HepG2 (cell line): Measurements from ENCODE around the gene MSI2. TPM values are rescaled to one million over a fixed set of nuclear protein-coding genes. Genes with fewer than 3 reads are reported as not detected.

Experiments used
- ATF7 ChIP-seq, 2 experiments: fragments of 450-650 bp in 1 of 2; sonication (generic) in 1 of 2; formaldehyde crosslinking in 1 of 2; IDR thresholded peaks; 2 replicates each; pipeline versions ENCODE4 v1.4.0 to v1.6.1; 2016 to 2020; ENCODE audit warnings: antibody characterized with exemption in 1 of 2, mild to moderate bottlenecking in 1 of 2, missing genetic modification reagents in 1 of 2
- HNRNPL ChIP-seq: fragments of 200-400 bp; formaldehyde crosslinking; IDR thresholded peaks from 2 replicates; pipeline ENCODE4 v1.6.1; 2017; ENCODE audit warnings: mild to moderate bottlenecking, low read depth, low read length
- NAIF1 ChIP-seq: sonication (generic); formaldehyde crosslinking; IDR thresholded peaks from 2 replicates; pipeline ENCODE4 v1.5.0; 2020; ENCODE audit warnings: mild to moderate bottlenecking, missing genetic modification reagents, borderline replicate concordance
- TBX2 ChIP-seq: sonication (generic); formaldehyde crosslinking; IDR thresholded peaks from 2 replicates; pipeline ENCODE4 v1.5.0; 2020; ENCODE audit warnings: missing genetic modification reagents, mild to moderate bottlenecking, borderline replicate concordance
- TGIF2 ChIP-seq: IDR thresholded peaks from 2 replicates; pipeline ENCODE4 v1.6.1; 2016; ENCODE audit warnings: control low read depth, missing compliant biosample characterization
- XRCC5 ChIP-seq: fragments of 200-400 bp; formaldehyde crosslinking; optimal IDR thresholded peaks from 2 replicates; pipeline ENCODE3; 2017; ENCODE audit warnings: mild to moderate bottlenecking, low read length
- ZNF101 ChIP-seq: sonication (generic); formaldehyde crosslinking; IDR thresholded peaks from 2 replicates; pipeline ENCODE4 v1.4.0; 2020; ENCODE audit warnings: mild to moderate bottlenecking, low read depth, missing genetic modification reagents, borderline replicate concordance
- ZNF260 ChIP-seq: sonication (generic); formaldehyde crosslinking; IDR thresholded peaks from 2 replicates; pipeline ENCODE4 v1.4.0; 2020; ENCODE audit warnings: missing genetic modification reagents, low read depth, mild to moderate bottlenecking, borderline replicate concordance
- ZNF891 ChIP-seq: sonication (generic); formaldehyde crosslinking; IDR thresholded peaks from 2 replicates; pipeline ENCODE4 v1.5.0; 2020; ENCODE audit warnings: mild to moderate bottlenecking, missing genetic modification reagents
- ZSCAN30 ChIP-seq: sonication (generic); formaldehyde crosslinking; IDR thresholded peaks from 2 replicates; pipeline ENCODE4 v1.5.0; 2020; ENCODE audit warnings: mild to moderate bottlenecking, missing genetic modification reagents
- polyA plus RNA-seq, 8 experiments: library from polyadenylated mRNA; depleted of rRNA in 3 of 8; stranded (reverse) in 7 of 8; unstranded in 1 of 8; fragments of >200 nt; fragmentation: Illumina TruSeq in 4 of 8; extraction: Trizol in 4 of 8; gene quantifications; 2 replicates each; pipeline versions ENCODE4 v1.2.1 to v1.2.3, GENCODE V29; 2011 to 2016; ENCODE audit warnings: low read depth in 4 of 8, missing spikeins in 1 of 8, mixed read lengths in 1 of 8; ENCODE audit not compliant: insufficient read depth in 1 of 8
- total RNA-seq, 5 experiments: library from RNA; depleted of rRNA; stranded (reverse); fragments of >200 nt; fragmentation: Illumina TruSeq; extraction: Trizol; gene quantifications; 2 replicates each; pipeline ENCODE4 v1.2.3, GENCODE V29; 2016; ENCODE audit warnings: low read depth in 1 of 5
- TF ChIP-seq, protein P1 (sequence below): IDR thresholded peaks from 2 replicates; pipeline ENCODE4 v1.6.1; 2016; ENCODE audit warnings: mild to moderate bottlenecking
- TF ChIP-seq, protein P2 (sequence below): sonication (generic); formaldehyde crosslinking; IDR thresholded peaks from 2 replicates; pipeline ENCODE4 v1.5.0; 2020; ENCODE audit warnings: mild to moderate bottlenecking, missing genetic modification reagents, borderline replicate concordance
- TF ChIP-seq, protein P3 (sequence below): IDR thresholded peaks from 2 replicates; pipeline ENCODE4 v1.6.1; 2016; ENCODE audit warnings: low read depth, borderline replicate concordance
- TF ChIP-seq, protein P4 (sequence below): sonication (generic); formaldehyde crosslinking; IDR thresholded peaks from 2 replicates; pipeline ENCODE4 v1.4.0; 2020; ENCODE audit warnings: missing genetic modification reagents
- TF ChIP-seq, protein P5 (sequence below): sonication (generic); formaldehyde crosslinking; IDR thresholded peaks from 2 replicates; pipeline ENCODE4 v1.4.0; 2020; ENCODE audit warnings: mild to moderate bottlenecking, low read depth, missing genetic modification reagents
- TF ChIP-seq, protein P6 (sequence below): sonication (generic); formaldehyde crosslinking; IDR thresholded peaks from 2 replicates; pipeline ENCODE4; 2020; ENCODE audit warnings: missing genetic modification reagents, mild to moderate bottlenecking, borderline replicate concordance

The MSI2 gene
- total and polyA plus RNA-seq, 2 of the 13 experiments (the other 11 are each of a cell fraction or from before 2014, with no cell fraction given), result 77.5 to 78.4 TPM

DNA sequence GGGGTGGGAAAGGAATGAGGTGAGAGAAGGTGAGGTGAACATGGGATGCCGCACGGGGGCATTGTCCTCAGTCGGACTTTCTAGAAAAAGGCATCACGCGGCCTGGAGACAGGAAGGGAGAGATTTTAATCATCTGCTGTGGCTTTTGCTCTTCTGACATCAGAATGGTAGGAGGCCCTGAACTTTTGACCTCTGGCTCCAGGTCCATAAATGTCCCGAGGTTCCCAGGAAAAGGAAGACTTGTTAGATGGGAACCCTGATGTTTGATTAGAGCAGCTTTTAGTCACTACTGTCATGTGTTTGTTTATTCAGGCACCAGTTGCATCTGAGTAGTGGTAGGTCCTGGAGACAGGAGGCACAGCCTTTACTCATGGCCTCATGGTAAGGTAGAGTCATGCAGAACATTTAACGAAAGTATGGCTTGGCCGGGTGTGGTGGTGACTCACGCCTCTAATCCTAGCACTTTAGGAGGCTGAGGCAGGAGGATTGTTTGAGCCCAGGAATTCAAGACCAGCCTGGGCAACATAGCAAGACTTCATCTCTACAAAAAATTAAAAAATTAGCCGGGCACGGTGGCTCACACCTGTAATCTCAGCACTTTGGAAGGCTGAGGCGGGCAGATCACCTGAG lies 203.1 kb downstream of the MSI2 start (continued):
- TF ChIP-seq XRCC5, result no peak
- TF ChIP-seq, protein P1, sequence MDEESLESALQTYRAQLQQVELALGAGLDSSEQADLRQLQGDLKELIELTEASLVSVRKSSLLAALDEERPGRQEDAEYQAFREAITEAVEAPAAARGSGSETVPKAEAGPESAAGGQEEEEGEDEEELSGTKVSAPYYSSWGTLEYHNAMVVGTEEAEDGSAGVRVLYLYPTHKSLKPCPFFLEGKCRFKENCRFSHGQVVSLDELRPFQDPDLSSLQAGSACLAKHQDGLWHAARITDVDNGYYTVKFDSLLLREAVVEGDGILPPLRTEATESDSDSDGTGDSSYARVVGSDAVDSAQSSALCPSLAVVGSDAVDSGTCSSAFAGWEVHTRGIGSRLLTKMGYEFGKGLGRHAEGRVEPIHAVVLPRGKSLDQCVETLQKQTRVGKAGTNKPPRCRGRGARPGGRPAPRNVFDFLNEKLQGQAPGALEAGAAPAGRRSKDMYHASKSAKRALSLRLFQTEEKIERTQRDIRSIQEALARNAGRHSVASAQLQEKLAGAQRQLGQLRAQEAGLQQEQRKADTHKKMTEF (CRISPR knock-in tag), result peak; percentile 96
- TF ChIP-seq ZNF891, result no peak
- peak; percentile 90 for TF ChIP-seq TGIF2 (CRISPR knock-in tag)
- no peak for TF ChIP-seq ATF7 (IDR thresholded peaks at IDR 0.05)
- TF ChIP-seq ATF7 (CRISPR knock-in tag; IDR thresholded peaks at IDR 0.05), result 0 out of 2 replicates have a peak, but pooled peaks have one; percentile 76
- no peak for TF ChIP-seq ZNF260 (CRISPR knock-in tag)
- TF ChIP-seq, protein P2, sequence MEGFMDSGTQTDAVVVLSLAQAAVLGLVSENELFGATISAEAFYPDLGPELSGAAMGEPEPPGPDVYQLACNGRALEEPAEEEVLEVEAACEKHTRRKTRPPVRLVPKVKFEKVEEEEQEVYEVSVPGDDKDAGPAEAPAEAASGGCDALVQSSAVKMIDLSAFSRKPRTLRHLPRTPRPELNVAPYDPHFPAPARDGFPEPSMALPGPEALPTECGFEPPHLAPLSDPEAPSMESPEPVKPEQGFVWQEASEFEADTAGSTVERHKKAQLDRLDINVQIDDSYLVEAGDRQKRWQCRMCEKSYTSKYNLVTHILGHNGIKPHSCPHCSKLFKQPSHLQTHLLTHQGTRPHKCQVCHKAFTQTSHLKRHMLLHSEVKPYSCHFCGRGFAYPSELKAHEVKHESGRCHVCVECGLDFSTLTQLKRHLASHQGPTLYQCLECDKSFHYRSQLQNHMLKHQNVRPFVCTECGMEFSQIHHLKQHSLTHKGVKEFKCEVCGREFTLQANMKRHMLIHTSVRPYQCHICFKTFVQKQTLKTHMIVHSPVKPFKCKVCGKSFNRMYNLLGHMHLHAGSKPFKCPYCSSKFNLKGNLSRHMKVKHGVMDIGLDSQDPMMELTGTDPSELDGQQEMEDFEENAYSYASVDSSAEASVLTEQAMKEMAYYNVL (CRISPR knock-in tag), result no peak
- TF ChIP-seq, protein P3, sequence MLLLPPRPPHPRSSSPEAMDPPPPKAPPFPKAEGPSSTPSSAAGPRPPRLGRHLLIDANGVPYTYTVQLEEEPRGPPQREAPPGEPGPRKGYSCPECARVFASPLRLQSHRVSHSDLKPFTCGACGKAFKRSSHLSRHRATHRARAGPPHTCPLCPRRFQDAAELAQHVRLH (CRISPR knock-in tag), result peak; percentile 44; the same call in 1 of the 2 replicates
- no peak for TF ChIP-seq HNRNPL
- TF ChIP-seq, protein P4, sequence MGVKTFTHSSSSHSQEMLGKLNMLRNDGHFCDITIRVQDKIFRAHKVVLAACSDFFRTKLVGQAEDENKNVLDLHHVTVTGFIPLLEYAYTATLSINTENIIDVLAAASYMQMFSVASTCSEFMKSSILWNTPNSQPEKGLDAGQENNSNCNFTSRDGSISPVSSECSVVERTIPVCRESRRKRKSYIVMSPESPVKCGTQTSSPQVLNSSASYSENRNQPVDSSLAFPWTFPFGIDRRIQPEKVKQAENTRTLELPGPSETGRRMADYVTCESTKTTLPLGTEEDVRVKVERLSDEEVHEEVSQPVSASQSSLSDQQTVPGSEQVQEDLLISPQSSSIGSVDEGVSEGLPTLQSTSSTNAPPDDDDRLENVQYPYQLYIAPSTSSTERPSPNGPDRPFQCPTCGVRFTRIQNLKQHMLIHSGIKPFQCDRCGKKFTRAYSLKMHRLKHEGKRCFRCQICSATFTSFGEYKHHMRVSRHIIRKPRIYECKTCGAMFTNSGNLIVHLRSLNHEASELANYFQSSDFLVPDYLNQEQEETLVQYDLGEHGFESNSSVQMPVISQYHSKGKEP (CRISPR knock-in tag), result no peak
- TF ChIP-seq ZNF101 (CRISPR knock-in tag), result 0 out of 2 replicates have a peak, but pooled peaks have one; percentile 44
- TF ChIP-seq TBX2 (CRISPR knock-in tag), result peak; percentile 94
- 0 out of 2 replicates have a peak, but pooled peaks have one; percentile 37 for TF ChIP-seq NAIF1
- TF ChIP-seq ZSCAN30, result no peak
- TF ChIP-seq, protein P5, sequence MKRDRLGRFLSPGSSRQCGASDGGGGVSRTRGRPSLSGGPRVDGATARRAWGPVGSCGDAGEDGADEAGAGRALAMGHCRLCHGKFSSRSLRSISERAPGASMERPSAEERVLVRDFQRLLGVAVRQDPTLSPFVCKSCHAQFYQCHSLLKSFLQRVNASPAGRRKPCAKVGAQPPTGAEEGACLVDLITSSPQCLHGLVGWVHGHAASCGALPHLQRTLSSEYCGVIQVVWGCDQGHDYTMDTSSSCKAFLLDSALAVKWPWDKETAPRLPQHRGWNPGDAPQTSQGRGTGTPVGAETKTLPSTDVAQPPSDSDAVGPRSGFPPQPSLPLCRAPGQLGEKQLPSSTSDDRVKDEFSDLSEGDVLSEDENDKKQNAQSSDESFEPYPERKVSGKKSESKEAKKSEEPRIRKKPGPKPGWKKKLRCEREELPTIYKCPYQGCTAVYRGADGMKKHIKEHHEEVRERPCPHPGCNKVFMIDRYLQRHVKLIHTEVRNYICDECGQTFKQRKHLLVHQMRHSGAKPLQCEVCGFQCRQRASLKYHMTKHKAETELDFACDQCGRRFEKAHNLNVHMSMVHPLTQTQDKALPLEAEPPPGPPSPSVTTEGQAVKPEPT, result no peak
- TF ChIP-seq, protein P6, sequence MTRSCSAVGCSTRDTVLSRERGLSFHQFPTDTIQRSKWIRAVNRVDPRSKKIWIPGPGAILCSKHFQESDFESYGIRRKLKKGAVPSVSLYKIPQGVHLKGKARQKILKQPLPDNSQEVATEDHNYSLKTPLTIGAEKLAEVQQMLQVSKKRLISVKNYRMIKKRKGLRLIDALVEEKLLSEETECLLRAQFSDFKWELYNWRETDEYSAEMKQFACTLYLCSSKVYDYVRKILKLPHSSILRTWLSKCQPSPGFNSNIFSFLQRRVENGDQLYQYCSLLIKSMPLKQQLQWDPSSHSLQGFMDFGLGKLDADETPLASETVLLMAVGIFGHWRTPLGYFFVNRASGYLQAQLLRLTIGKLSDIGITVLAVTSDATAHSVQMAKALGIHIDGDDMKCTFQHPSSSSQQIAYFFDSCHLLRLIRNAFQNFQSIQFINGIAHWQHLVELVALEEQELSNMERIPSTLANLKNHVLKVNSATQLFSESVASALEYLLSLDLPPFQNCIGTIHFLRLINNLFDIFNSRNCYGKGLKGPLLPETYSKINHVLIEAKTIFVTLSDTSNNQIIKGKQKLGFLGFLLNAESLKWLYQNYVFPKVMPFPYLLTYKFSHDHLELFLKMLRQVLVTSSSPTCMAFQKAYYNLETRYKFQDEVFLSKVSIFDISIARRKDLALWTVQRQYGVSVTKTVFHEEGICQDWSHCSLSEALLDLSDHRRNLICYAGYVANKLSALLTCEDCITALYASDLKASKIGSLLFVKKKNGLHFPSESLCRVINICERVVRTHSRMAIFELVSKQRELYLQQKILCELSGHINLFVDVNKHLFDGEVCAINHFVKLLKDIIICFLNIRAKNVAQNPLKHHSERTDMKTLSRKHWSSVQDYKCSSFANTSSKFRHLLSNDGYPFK, result no peak
